Right lobe of liver (tissue), 6 donors: Measurements from ENCODE around the gene ZCCHC14. TPM values are rescaled to one million over a fixed set of nuclear protein-coding genes. Genes with fewer than 3 reads are reported as not detected.
A peak's percentile ranks its signal among the peaks of the same experiment; 100 is the strongest.
"Not testable (repeated sequence)": the region's sequence is repeated elsewhere in the genome, so short reads cannot be mapped to it uniquely, and the experiment has no call there.

Source experiments
- ATAC-seq, 4 donors: fragments of 200-7000 bp; cut with Tn5 transposase; one replicate each; pipeline ENCODE4 v1.9.1; 2020; ENCODE audit warnings: mild to moderate bottlenecking in 4 of 4, moderate library complexity in 4 of 4
- DNase-seq, 3 donors: peaks; one replicate each; pipeline ENCODE4 v3.0.0-alpha.2; 2020
- H3K27ac ChIP-seq, 3 donors: fragments of 200-600 bp; one replicate each; pipeline ENCODE4 v1.8.0; 2022
- H3K27me3 ChIP-seq, 2 donors: fragments of 200-600 bp; one replicate each; pipeline ENCODE4 v1.8.0; 2022
- H3K36me3 ChIP-seq, 4 donors: fragments of 200-600 bp; sonication (generic) in 1 of 4; one replicate each; pipeline versions ENCODE4 v1.5.1 to v1.8.0; 2017 to 2022; ENCODE audit warnings: control low read depth in 1 of 4
- H3K4me1 ChIP-seq, 4 donors: fragments of 200-600 bp; sonication (generic) in 1 of 4; one replicate each; pipeline versions ENCODE4 v1.5.1 to v1.8.0; 2017 to 2022; ENCODE audit warnings: control low read depth in 1 of 4
- H3K4me3 ChIP-seq, 3 donors: fragments of 200-600 bp; one replicate each; pipeline ENCODE4 v1.8.0; 2022
- H3K9me3 ChIP-seq, 4 donors: fragments of 200-600 bp; sonication (generic) in 1 of 4; one replicate each; pipeline versions ENCODE4 v1.5.1 to v1.8.0; 2017 to 2022; ENCODE audit warnings: control low read depth in 1 of 4
- POLR2A ChIP-seq: fragments of 450-650 bp; IDR thresholded peaks from one replicate; pipeline ENCODE4 v1.6.1; 2017; ENCODE audit warnings: antibody characterized with exemption, mild to moderate bottlenecking
- WGBS: methylation state at CpG from one replicate; pipeline ENCODE4 v1.1.6; 2018; ENCODE audit warnings: low coverage, low lambda C conversion rate; ENCODE audit not compliant: insufficient coverage; ENCODE audit errors: missing lambda C conversion rate; 5-methylcytosine and 5-hydroxymethylcytosine counted together
- intact Hi-C, 2 donors: fragments of 100-400 bp; cut with DNase I; formaldehyde crosslinking; loops; one replicate each; pipeline versions ENCODE4 v1.11.2 to v1.14.1; 2022
- total RNA-seq, 6 experiments: library from RNA; depleted of rRNA in 2 of 6; stranded (reverse); fragments of >200 nt in 2 of 6; fragmentation: NEBNext Ultra II Directional in 3 of 6; extraction: Animal tissue kit (Norgen Biotek cat#: 25700) in 3 of 6; gene quantifications; one replicate each; pipeline versions ENCODE4 v1.1.0 to v1.2.4, GENCODE V29; 2016 to 2023
- TF ChIP-seq, protein P1 (sequence below), 4 donors: fragments of 200-600 bp in 3 of 4; fragments of 450-650 bp in 1 of 4; IDR thresholded peaks; one replicate each; pipeline versions ENCODE4 v1.5.1 to v1.8.0; 2016 to 2022; ENCODE audit warnings: antibody characterized with exemption in 4 of 4, mild to moderate bottlenecking in 2 of 4
- donor health status: DM: no; HTN: yes; CAD: no.
- donor health status: DM: no; HTN: no; CAD: no.
- donor health status: DM: no; HTN: no; CAD: no.
- donor health status: DM: no; HTN: yes; CAD: no.
- donor health status: DM: no; HTN: yes; CAD: no.

ZCCHC14 gene
- total RNA-seq, 6 experiments from 2014 or later, result 12.6 to 26.5 (median 17.7) TPM

DNA sequence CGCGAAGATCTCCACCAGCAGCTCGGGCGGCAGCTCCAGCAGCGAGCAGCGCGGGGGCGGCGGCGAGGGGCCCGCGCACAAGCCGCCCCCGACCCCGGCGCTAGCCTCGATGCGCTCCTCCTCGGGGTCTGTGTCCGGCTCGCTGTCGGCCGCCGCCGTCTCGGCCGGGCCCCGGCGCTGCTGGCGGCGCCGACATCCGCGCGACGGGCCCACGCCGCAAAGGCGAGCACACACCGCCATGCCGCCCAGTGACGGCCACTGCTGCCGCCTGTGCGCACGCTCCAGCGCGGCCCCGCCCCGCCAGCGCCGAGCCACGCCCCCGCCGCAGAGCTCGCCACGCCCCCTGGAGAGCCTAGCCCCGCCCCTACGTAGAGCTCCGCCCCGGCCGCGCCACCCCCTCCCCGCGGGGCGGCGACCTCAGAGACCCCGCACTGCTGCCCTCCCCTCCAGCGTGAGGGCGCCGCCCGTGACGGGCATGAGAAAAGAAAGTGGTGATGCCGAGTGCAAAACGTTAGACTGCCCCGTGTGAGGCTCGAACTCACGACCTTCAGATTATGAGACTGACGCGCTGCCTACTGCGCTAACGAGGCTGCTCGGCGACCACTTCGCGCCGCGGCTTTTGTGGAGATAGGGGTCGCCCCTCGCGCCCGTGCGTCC lies 109.2 kb downstream of the ZCCHC14 start, which contains the start of gene FBXO31:
FBXO31 (minus strand) TSS at position 272 of the 657 bp plus-strand sequence; CDS start at position 240, 32 bp downstream.
- H3K4me3 ChIP-seq, result peak within 1 kb of the TSS; percentile 56 to 85 (median 73)
- H3K4me1 ChIP-seq, result peaks cover 0 to 43% (median 19%) of the 10 kb centered on the region in 4 donors
- DNase-seq (peak; percentile 91 to 93 (median 91)), ATAC-seq (peak; percentile 69 to 83 (median 75))
- no peaks in the 10 kb centered on the region for H3K9me3 ChIP-seq
- H3K36me3 ChIP-seq, result no peaks in the 10 kb centered on the region
- 0% methylated on average over 19 of the region's 92 CpGs for WGBS
- peak; percentile 96 for TF ChIP-seq POLR2A
- TF ChIP-seq, protein P1, sequence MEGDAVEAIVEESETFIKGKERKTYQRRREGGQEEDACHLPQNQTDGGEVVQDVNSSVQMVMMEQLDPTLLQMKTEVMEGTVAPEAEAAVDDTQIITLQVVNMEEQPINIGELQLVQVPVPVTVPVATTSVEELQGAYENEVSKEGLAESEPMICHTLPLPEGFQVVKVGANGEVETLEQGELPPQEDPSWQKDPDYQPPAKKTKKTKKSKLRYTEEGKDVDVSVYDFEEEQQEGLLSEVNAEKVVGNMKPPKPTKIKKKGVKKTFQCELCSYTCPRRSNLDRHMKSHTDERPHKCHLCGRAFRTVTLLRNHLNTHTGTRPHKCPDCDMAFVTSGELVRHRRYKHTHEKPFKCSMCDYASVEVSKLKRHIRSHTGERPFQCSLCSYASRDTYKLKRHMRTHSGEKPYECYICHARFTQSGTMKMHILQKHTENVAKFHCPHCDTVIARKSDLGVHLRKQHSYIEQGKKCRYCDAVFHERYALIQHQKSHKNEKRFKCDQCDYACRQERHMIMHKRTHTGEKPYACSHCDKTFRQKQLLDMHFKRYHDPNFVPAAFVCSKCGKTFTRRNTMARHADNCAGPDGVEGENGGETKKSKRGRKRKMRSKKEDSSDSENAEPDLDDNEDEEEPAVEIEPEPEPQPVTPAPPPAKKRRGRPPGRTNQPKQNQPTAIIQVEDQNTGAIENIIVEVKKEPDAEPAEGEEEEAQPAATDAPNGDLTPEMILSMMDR (IDR thresholded peaks at IDR 0.05), result peak in 1 of 4 donors; percentile 5
- intact Hi-C loops, result no loop called here
- H3K27ac ChIP-seq, result peak within 1 kb of the TSS; percentile 68 to 85 (median 80)
- no peaks in the 10 kb centered on the region for H3K27me3 ChIP-seq

- Histone ChIP-seq H3K4me1 (peaks cover 0 to 41% (median 14%) of the 10 kb centered on the region in 4 donors), H3K4me3 (peak overlapping the region; percentile 56 to 85 (median 73)), H3K27me3 (no peaks in the 10 kb centered on the region), H3K36me3 (no peaks in the 10 kb centered on the region), H3K9me3 (no peaks in the 10 kb centered on the region), H3K27ac (peak overlapping the region; percentile 68 to 85 (median 80))
- WGBS, result 14% methylated on average over 17 of the region's 17 CpGs
- ATAC-seq, result peak; percentile 28 to 53 (median 30)
- DNase-seq, result peak; percentile 51 to 73 (median 70)
- intact Hi-C loops, result no loop called here
- TF ChIP-seq, protein P1 (IDR thresholded peaks at IDR 0.05), result no peak
- TF ChIP-seq POLR2A, result no peak
These were observed 110.6 kb downstream of the ZCCHC14 start for GRCh38 chr16:87382023-87382785.

- peak overlapping the region; percentile 44 to 85 (median 68) for H3K27ac ChIP-seq
- intact Hi-C loops, result no loop called here
These were observed 111.9 kb downstream of the ZCCHC14 start for GRCh38 chr16:87380881-87381280.

DNA sequence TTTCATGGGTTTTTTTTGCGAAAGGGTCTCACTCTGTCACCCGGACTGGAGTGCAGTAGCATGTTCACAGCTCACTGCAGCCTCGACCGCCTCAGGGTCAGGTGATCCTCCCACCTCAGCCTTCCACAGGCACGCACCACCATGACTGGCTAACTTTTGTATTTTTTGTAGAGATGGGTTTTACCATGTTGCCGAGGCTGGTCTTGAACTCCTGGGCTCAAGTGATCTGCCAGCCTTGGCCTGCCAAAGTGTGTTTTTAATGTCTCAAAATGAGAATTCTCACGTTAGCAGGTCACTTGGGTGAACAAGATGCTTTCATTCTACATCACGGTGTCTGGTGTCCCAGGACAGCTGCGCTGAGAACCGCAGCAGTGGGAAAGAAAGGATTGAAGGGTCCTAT lies 112.4 kb downstream of the ZCCHC14 start:
- Histone ChIP-seq H3K4me1 (peaks cover 0 to 56% (median 20%) of the 10 kb centered on the region in 4 donors), H3K27ac (peak overlapping the region; percentile 44 to 85 (median 68))
- intact Hi-C loops, result no loop called here

More at GRCh38 chr16:87380881-87381280, 111.9 kb downstream of the ZCCHC14 start:
- ATAC-seq (no peak), DNase-seq (no peak)
- no peak for TF ChIP-seq POLR2A
- TF ChIP-seq, protein P1 (IDR thresholded peaks at IDR 0.05), result no peak
- Histone ChIP-seq H3K4me1 (peaks cover 0 to 51% (median 18%) of the 10 kb centered on the region in 4 donors), H3K36me3 (no peaks in the 10 kb centered on the region), H3K9me3 (no peaks in the 10 kb centered on the region), H3K27me3 (no peaks in the 10 kb centered on the region), H3K4me3 (peak overlapping the region in 2 of 3 donors; percentile 73 to 85)
- WGBS, result 28% methylated on average over 4 of the region's 4 CpGs

DNA sequence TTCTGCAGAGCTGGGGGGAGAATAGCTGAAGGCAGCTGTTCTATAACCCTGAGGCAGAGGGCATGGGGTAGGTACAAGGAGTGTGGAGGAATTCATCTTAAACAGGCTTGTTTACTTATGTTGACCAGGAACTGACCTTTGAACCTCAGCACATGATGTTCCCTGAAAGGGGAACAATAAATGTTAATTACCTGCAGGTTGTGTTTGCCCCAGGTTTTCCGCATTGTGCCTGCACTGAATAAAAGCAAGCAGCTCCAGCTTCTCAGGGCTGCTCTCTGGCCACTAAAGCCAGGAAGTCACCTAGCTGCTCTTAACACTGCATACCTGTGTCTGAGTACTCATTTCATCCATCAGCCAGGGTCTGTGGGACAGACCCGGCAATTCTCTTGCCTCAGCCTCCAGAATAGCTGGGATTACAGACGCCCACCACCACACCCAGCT lies 113.5 kb downstream of the ZCCHC14 start:
- not testable (repeated sequence) for H3K36me3 ChIP-seq, H3K9me3 ChIP-seq, H3K27me3 ChIP-seq, ATAC-seq
- peak overlapping the region in 2 of 3 donors; percentile 75 to 85 for H3K27ac ChIP-seq
- peak in 1 of 3 donors; percentile 62 for DNase-seq
- H3K4me3 ChIP-seq, result peak overlapping the region in 1 of 3 donors; percentile 24
- peaks cover 0 to 57% (median 18%) of the 10 kb centered on the region in 4 donors for H3K4me1 ChIP-seq
- WGBS, result 30% methylated on average over 3 of the region's 3 CpGs
- intact Hi-C loops, result loop anchor here (10.0 kb wide), 1 partner anchor 55 kb away; no protein-coding TSS in a partner anchor

More for the DNA sequence above, 112.4 kb downstream of the ZCCHC14 start:
- Histone ChIP-seq H3K36me3 (no peaks in the 10 kb centered on the region), H3K4me3 (peak overlapping the region in 2 of 3 donors; percentile 73 to 85), H3K27me3 (no peaks in the 10 kb centered on the region), H3K9me3 (no peaks in the 10 kb centered on the region)
- TF ChIP-seq POLR2A, result no peak
- TF ChIP-seq, protein P1 (IDR thresholded peaks at IDR 0.05), result no peak
- DNase-seq, result no peak
- ATAC-seq, result no peak
- 70% methylated on average over 9 of the region's 10 CpGs for WGBS
